ENCODE results near the gene C2.
"Not testable (repeated sequence)": the region's sequence is repeated elsewhere in the genome, so short reads cannot be mapped to it uniquely, and the experiment has no call there.

The C2 gene

DNA sequence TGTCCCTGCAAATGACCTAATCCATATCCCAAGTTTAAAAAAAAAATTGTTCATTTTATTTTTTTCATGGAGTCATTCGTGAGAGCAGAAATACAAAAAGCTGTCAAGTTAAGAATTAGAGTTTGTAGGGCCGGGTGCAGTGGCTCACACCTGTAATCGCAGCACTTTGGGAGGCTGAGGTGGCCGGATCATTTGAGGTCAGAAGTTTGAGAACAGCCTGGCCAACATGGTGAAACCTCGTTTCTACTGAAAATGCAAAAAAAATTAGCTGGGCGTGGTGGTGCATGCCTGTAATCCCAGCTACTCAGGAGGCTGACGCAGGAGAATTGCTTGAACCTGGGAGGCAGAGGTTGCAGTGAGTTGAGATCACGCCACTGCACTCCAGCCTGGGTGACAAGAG, 20.8 kb upstream of the C2 start:
- not testable (repeated sequence) for H3K9me3 Mint-ChIP-seq; H3K36me3 Mint-ChIP-seq (ENCODE audit: low read depth); H3K4me3 Mint-ChIP-seq; H3K27ac Mint-ChIP-seq; H3K27me3 Mint-ChIP-seq
- H3K4me1 Mint-ChIP-seq (ENCODE audit: low read depth), result peaks cover 23% of the 10 kb centered on the region

DNA sequence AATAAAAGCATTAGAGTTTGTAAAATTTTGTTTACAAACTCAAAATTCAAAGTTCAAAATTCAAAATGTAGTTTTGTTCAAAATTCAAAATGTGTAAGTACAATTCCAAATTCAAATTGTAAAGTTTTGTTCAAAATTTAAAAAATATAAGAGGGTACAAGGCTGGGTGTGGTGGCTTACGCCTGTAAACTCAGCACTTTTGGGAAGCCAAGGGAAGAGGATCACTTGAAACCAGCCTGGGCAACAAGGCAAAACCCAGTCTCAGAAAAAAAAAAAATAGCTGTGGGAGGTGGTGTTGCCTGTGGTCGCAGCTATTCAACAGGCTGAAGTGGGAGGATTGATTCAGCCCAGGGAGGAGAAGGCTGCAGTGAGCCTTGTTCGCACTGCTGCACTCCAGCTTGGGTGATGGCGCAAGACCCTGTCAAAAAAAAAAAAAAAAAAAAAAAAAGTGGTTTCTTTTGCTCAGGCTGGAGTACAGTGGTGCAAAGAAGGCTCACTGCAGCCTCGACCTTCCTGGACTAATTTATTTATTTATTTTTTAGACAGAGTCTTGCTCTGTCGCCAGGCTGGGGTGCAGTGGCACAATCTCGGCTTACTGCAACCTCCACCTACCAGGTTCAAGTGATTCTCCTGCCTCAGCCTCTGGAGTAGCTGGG, 20.2 kb upstream of the C2 start:
- no peaks in the 10 kb centered on the region for H3K9me3 Mint-ChIP-seq
- no peak overlapping the region for H3K27ac Mint-ChIP-seq
- peaks cover 29% of the 10 kb centered on the region for H3K4me1 Mint-ChIP-seq (ENCODE audit: low read depth)
- H3K27me3 Mint-ChIP-seq, result peaks cover 4% of the 10 kb centered on the region
- no peak overlapping the region for H3K4me3 Mint-ChIP-seq
- H3K36me3 Mint-ChIP-seq (ENCODE audit: low read depth), result no peaks in the 10 kb centered on the region

- H3K9me3 Mint-ChIP-seq; H3K27ac Mint-ChIP-seq; H3K36me3 Mint-ChIP-seq (ENCODE audit: low read depth); H3K27me3 Mint-ChIP-seq; H3K4me3 Mint-ChIP-seq: not testable (repeated sequence)
- peaks cover 22% of the 10 kb centered on the region for H3K4me1 Mint-ChIP-seq (ENCODE audit: low read depth)
Observed at GRCh38 chr6:31908255-31908654, 19.3 kb upstream of the C2 start.

DNA sequence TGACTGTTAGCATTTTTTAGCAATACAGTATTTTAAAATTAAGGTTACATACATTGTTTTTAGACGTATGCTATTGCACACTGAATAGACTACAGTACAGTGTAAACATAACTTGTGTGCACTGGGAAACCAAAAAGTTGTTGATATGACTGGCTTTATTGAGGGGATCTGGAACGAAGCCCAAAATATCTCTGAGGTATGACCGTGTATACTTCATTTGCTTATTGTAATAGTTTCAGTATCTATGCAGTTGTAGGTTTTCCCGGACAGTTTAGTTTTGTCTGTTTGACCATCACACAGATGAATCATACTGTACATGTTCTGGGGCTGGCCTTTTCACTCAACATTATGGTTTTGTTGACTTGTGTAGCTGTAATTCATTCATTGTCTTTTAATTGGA, 18.7 kb upstream of the C2 start:
- Mint-ChIP-seq H3K36me3 (ENCODE audit: low read depth) (no peaks in the 10 kb centered on the region), H3K9me3 (no peaks in the 10 kb centered on the region), H3K4me1 (ENCODE audit: low read depth) (peaks cover 22% of the 10 kb centered on the region), H3K27me3 (peaks cover 4% of the 10 kb centered on the region), H3K4me3 (no peak overlapping the region), H3K27ac (no peak overlapping the region)

- H3K27ac Mint-ChIP-seq, H3K27me3 Mint-ChIP-seq, H3K4me3 Mint-ChIP-seq: not testable (repeated sequence)
Observed at GRCh38 chr6:31909298-31909697, 18.2 kb upstream of the C2 start.

DNA sequence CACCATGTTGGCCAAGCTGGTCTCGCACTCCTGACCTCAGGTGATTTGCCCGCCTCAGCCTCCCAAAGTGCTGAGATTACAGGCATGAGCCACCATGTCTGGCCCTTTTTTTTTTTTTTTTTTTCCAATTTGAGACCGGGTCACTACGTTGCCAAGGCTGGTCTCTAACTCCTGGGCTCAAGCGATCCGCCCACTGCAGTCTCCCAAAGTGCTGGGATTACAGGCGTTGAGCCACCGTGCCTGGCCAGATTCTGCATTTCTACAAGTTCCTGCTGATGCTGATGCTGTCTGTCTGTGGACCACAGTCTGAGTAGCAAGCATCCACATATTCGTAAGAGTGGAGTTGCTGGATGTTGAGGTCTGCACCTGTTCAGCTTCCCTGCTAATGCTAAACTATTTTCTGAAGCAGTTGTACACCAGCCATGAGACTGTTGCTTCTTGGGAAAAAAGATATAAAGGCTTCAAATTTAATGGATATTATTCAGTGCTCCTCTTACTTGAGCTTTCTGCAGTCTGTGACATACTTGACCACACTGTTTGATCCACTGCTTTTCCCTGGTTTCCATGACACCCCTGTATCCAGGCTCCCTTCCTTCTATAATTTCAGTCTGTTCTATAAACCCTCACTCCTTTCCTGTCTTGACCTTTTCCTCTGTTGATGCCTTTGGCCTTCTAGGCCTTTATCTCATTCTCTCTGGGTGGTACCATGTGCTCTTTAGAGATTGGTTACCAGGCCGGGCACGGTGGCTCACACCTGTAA, 15.5 kb upstream of the C2 start:
- Mint-ChIP-seq H3K27ac (no peak overlapping the region), H3K27me3 (peaks cover 8% of the 10 kb centered on the region), H3K36me3 (ENCODE audit: low read depth) (no peaks in the 10 kb centered on the region), H3K9me3 (no peaks in the 10 kb centered on the region), H3K4me3 (no peak overlapping the region), H3K4me1 (ENCODE audit: low read depth) (peaks cover 22% of the 10 kb centered on the region)

More at GRCh38 chr6:31909298-31909697, 18.2 kb upstream of the C2 start:
- H3K4me1 Mint-ChIP-seq (ENCODE audit: low read depth), result peaks cover 22% of the 10 kb centered on the region
- H3K36me3 Mint-ChIP-seq (ENCODE audit: low read depth); H3K9me3 Mint-ChIP-seq: not testable (repeated sequence)

DNA sequence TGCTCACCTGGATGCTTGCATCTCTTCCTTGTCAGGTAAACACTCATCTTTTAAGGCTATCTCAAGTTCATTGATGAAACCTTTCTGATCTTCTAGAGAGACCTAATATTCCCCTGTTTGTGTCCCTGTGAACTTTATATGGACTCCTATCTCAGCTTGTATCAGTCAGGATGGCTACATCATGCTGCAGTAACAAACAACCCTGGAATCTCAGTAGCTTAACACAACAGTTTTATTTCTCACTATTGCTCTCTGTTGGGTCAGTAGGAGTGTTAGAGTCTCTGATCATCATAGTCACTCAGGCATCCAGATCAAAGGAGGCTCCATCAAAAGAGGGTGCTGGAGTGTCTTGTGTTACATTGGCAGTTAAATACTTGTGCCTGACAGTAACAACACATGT, 12.2 kb upstream of the C2 start:
- Mint-ChIP-seq H3K27ac (no peak overlapping the region), H3K9me3 (no peaks in the 10 kb centered on the region), H3K4me3 (no peak overlapping the region), H3K36me3 (ENCODE audit: low read depth) (no peaks in the 10 kb centered on the region), H3K4me1 (ENCODE audit: low read depth) (peaks cover 12% of the 10 kb centered on the region), H3K27me3 (peaks cover 4% of the 10 kb centered on the region)

- H3K4me1 Mint-ChIP-seq (ENCODE audit: low read depth), result peaks cover 10% of the 10 kb centered on the region
Observed at GRCh38 chr6:31915756-31916155, 11.8 kb upstream of the C2 start.

DNA sequence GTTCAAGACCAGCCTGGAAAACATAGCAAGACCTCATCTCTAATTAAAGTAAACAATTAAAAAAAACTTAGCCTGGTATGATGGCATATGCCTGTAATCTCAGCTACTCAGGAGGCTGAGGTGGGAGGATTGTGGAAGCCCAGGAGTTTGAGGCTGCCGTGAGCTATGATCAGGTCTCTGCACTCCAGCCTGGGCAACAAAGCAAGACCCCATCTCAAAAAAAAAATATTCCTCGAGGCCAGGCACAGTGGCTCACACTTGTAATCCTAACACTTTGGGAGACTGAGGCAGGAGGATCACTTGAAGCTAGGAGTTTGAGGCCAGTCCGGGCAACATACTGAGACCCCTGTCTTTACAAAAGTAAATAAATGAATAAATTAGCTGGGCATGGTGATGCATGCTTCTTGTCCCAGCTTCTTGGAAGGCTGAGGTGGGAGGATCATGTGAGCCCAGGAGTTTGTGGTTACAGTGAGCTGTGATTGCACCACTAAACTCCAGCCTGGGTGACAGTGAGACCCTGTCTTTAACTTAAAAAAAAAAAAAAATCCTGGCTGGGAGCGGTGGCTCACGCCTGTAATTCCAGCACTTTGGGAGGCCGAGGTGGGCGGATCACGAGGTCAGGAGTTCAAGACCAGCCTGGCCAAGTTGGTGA, 9.3 kb upstream of the C2 start:
- Mint-ChIP-seq H3K27me3 (peaks cover 4% of the 10 kb centered on the region), H3K4me3 (no peak overlapping the region), H3K36me3 (ENCODE audit: low read depth) (no peaks in the 10 kb centered on the region), H3K9me3 (no peaks in the 10 kb centered on the region), H3K4me1 (ENCODE audit: low read depth) (no peaks in the 10 kb centered on the region), H3K27ac (no peak overlapping the region)

More at GRCh38 chr6:31915756-31916155, 11.8 kb upstream of the C2 start:
- H3K27ac Mint-ChIP-seq, result no peak overlapping the region
- H3K4me3 Mint-ChIP-seq, result no peak overlapping the region
- H3K27me3 Mint-ChIP-seq, result peaks cover 4% of the 10 kb centered on the region
- no peaks in the 10 kb centered on the region for H3K9me3 Mint-ChIP-seq
- H3K36me3 Mint-ChIP-seq (ENCODE audit: low read depth), result no peaks in the 10 kb centered on the region

- Mint-ChIP-seq H3K36me3 (ENCODE audit: low read depth) (no peaks in the 10 kb centered on the region), H3K4me1 (ENCODE audit: low read depth) (no peaks in the 10 kb centered on the region), H3K27ac (no peak overlapping the region), H3K27me3 (peaks cover 4% of the 10 kb centered on the region), H3K4me3 (no peak overlapping the region), H3K9me3 (no peaks in the 10 kb centered on the region)
Observed at GRCh38 chr6:31919624-31920303, 7.8 kb upstream of the C2 start.

GRCh38 chr6:31920811-31921210, 6.7 kb upstream of the C2 start:
- no peak overlapping the region for H3K27ac Mint-ChIP-seq
- no peaks in the 10 kb centered on the region for H3K9me3 Mint-ChIP-seq
- no peaks in the 10 kb centered on the region for H3K36me3 Mint-ChIP-seq (ENCODE audit: low read depth)
- peaks cover 2% of the 10 kb centered on the region for H3K27me3 Mint-ChIP-seq
- no peak overlapping the region for H3K4me3 Mint-ChIP-seq
- H3K4me1 Mint-ChIP-seq (ENCODE audit: low read depth), result no peaks in the 10 kb centered on the region

GRCh38 chr6:31922942-31923341, 4.6 kb upstream of the C2 start:
- Mint-ChIP-seq H3K27me3 (peaks cover 2% of the 10 kb centered on the region), H3K4me3 (no peak overlapping the region), H3K36me3 (ENCODE audit: low read depth) (no peaks in the 10 kb centered on the region), H3K4me1 (ENCODE audit: low read depth) (no peaks in the 10 kb centered on the region), H3K9me3 (no peaks in the 10 kb centered on the region), H3K27ac (no peak overlapping the region)

DNA sequence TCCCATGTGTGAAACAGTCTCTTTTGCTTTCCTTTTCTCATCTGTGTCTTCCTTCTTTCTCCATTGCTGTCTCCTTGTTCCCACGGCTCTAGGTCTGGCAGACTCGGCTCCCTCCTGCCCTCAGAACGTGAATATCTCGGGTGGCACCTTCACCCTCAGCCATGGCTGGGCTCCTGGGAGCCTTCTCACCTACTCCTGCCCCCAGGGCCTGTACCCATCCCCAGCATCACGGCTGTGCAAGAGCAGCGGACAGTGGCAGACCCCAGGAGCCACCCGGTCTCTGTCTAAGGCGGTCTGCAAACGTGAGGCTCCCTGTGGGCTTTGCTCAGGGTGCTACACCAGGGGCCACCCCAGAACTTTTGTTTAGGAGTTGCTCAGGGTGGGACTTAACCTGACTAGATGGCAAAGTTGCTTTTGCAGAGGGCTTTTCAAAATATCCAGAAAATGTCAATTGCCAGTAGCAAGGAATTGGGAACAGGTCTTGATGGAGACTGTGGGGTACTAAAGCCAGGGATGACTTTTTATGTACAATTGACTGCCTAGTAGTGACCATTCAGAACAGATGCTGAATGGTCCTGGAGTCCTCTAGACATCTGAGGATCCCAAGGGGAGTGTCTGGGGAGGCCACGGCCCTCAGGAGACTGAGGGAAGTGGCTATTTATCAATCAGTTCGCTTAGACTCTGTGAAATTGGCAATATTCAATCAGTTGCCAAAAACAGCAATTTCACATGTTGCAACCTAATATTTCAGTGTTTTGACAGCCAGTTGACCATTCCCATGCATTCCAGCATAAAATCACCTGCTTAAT, 550 bp downstream of the C2 start:
- no peak overlapping the region for H3K4me3 Mint-ChIP-seq
- H3K36me3 Mint-ChIP-seq (ENCODE audit: low read depth), result no peaks in the 10 kb centered on the region
- no peak overlapping the region for H3K27ac Mint-ChIP-seq
- H3K9me3 Mint-ChIP-seq, result no peaks in the 10 kb centered on the region
- H3K4me1 Mint-ChIP-seq (ENCODE audit: low read depth), result no peaks in the 10 kb centered on the region
- peaks cover 2% of the 10 kb centered on the region for H3K27me3 Mint-ChIP-seq

GRCh38 chr6:31928672-31928939, 1.1 kb downstream of the C2 start:
- H3K27me3 Mint-ChIP-seq, result peaks cover 2% of the 10 kb centered on the region
- no peak overlapping the region for H3K27ac Mint-ChIP-seq
- no peaks in the 10 kb centered on the region for H3K36me3 Mint-ChIP-seq (ENCODE audit: low read depth)
- H3K4me1 Mint-ChIP-seq (ENCODE audit: low read depth), result no peaks in the 10 kb centered on the region
- H3K4me3 Mint-ChIP-seq, result no peak overlapping the region
- H3K9me3 Mint-ChIP-seq, result no peaks in the 10 kb centered on the region

GRCh38 chr6:31930962-31931361, 3.4 kb downstream of the C2 start:
- no peak overlapping the region for H3K4me3 Mint-ChIP-seq
- H3K36me3 Mint-ChIP-seq (ENCODE audit: low read depth), result no peaks in the 10 kb centered on the region
- no peaks in the 10 kb centered on the region for H3K9me3 Mint-ChIP-seq
- H3K27ac Mint-ChIP-seq, result no peak overlapping the region
- no peaks in the 10 kb centered on the region for H3K4me1 Mint-ChIP-seq (ENCODE audit: low read depth)
- peaks cover 2% of the 10 kb centered on the region for H3K27me3 Mint-ChIP-seq
